SK-MEL-5 (cell line): Measurements from ENCODE around the gene COPRS. TPM values are rescaled to one million over a fixed set of nuclear protein-coding genes. Genes with fewer than 3 reads are reported as not detected.
A peak's percentile ranks its signal among the peaks of the same experiment; 100 is the strongest.

Experiments used
- DNase-seq: peaks from one replicate; pipeline ENCODE4 v3.0.0-alpha.2; 2016; ENCODE audit warnings: low read depth, low spot score
- in situ Hi-C: cut with HindIII; loops from 2 replicates; pipeline ENCODE4 v1.10.0; 2016; ENCODE audit warnings: low sequenced_read_pairs, high pct_unique_total_duplicates, low pct_unique_long_range_greater_than_20kb
- polyA plus RNA-seq, 2 experiments: library from polyadenylated mRNA; depleted of rRNA; stranded (reverse); fragments of >200 nt; gene quantifications; 2 replicates each; pipeline ENCODE4 v1.2.3, GENCODE V29; 2015
- total RNA-seq: library from RNA; depleted of rRNA; stranded (reverse); fragments of >200 nt; shearing (Covaris generic); gene quantifications from 2 replicates; pipeline ENCODE4 v1.2.3, GENCODE V29; 2014; rRNA removed

Gene COPRS, protein sequence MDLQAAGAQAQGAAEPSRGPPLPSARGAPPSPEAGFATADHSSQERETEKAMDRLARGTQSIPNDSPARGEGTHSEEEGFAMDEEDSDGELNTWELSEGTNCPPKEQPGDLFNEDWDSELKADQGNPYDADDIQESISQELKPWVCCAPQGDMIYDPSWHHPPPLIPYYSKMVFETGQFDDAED
- 166 and 171 TPM in 2 replicates for total RNA-seq
- polyA plus RNA-seq (2015; cell fraction: cytosol; rRNA removed) = 98.9 and 118 TPM in 2 replicates
- polyA plus RNA-seq (2015; cell fraction: nucleus; rRNA removed) = 22.6 and 24.7 TPM in 2 replicates

DNA sequence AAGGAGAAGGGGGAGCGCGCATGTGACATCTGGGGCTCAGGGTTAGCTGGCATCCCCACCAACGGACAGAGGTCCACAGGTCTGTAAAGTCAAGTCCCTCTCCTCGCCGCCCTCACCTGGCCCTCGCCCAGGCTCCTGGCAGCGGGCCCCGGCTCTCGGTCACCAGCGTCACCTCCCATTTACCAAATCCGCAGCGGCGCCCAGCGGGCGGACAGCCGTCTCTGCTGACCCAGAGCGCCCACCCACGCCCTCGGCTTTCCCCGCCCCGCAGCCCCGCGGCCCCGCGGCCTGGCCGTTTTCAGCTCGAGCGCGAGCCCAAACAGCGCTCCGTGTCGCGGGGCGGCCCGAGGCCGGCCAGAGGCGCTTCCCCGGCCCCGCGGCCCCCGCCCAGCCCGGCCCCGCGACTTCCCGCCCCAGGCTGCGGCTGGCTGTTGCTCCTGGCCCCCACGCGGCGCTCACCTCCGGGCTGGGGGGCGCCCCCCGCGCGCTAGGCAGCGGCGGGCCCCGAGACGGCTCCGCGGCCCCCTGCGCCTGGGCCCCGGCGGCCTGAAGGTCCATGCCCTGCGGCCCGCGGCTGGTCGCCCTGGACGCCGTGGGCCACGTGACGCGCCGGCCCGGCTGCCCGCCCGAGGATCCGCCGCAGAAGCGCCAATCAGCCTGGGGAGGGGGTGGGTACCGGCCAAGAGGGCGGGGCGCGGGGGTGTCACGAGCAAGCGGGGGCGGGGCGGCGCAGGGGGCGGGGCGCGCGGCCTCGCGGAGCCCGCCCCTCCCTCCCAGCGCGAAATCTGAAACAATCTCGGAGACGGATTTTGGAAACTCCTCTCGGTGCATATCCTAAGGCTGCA is at the start of gene COPRS:
COPRS (minus strand) TSS at position 603 of the 845 bp plus-strand sequence; CDS start at position 558, 45 bp downstream.
- peak; percentile 81 for DNase-seq
- in situ Hi-C loops = no loop called here

DNA sequence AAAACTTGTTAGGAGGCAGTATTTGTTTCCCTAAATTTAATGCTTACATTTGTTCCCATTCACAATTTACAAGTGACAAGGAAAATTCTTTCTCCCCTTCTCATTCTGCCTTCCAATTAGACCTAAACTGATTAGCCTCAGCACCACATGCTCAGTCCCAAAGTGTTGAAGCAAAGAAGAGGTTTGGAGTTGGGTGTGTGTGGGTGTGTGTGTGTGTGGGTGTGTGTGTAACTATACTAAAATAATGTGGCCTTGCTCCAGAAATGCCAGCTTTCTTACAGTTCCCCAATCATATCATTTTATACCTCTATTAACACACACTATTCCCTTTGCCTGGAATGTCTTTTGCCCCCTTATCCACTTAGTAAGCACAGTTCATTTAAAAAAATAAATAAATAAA is 49.3 kb upstream of the COPRS start:
- no peak for DNase-seq
- in situ Hi-C loops = no loop called here

DNA sequence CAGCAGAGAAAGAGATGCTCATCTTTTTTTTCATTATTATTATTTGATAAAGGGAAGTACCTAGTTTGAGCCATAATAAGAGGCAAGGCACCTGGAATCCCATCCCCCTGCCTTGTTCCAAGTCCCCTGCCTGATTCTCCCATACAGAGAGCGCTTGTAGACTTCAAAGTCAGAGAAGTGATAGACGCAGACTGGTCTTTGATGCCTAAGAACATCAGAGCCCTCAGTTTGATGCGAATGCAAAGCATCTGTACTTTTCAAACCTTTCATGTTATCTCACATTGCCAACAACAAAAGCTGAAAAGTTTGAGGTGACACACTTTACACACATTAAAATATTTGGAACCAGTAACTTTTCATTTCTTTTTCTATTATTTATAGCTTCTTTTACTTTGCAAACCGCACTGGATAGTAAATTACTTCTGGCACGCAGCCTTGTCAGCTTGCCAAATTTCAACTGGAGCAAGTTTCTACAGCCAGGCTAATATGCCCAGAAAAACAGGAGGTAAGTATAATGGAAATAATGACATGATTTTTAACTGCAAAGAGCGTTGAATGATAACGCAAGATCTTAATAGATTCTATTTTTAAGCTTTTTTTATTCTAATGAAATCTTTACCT is 48.4 kb upstream of the COPRS start:
- in situ Hi-C loops = no loop called here
- no peak for DNase-seq

DNA sequence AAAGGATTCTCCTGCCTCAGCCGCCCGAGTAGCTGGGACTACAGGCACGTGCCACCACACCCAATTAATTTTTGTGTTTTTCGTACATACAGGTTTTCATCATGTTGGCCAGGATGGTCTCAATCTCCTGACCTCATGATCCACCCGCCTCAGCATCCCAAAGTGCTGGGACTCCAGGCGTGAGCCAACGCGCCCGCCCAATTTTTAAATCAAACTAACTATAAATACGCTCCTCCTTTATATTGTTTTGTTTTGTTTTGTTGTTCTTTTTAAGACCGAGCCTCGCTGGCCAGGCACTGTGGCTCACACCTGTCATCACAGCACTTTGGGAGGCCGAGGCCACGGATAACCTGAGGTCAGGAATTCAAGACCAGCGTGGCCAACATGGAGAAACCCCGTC is 44.4 kb upstream of the COPRS start:
- no peak for DNase-seq
- in situ Hi-C loops = no loop called here

DNA sequence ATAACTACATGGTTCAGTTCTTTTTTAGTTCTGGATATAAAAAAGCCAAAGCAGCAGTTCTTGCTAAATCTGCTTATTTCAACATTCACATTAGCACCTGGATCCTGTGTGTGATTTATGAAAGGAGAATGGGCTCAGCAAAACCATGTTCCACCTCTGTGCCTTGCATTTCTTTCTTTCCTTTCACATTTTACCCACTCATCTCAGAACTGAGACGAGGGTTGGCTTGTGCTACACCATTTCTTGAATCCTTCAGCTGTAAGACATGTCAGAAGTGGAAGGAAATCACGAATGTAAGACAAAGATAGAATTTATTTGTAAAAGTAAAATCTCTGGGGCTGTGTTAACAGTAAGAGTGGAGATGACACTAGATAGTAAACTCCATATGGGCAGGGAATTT is 43.6 kb upstream of the COPRS start:
- in situ Hi-C loops = no loop called here
- DNase-seq = no peak

DNA sequence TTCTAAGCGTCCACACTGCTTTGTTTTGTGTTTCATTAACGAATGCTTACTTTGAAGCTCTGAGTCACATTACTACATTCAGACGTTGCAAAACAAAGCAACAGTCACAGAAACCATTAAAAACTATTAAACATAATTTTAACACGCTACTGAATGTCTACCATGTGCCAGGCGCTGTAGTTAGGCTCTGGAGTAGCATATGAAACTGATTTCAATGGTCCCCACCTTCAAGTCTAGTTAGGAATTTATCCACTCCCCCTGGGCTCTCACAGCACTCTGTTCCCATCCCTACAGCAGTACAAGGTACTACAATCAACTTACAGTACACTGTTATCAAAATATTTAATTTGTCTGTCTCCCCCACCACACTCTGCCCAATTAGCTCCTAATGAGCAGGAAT is 41.8 kb upstream of the COPRS start:
- in situ Hi-C loops = no loop called here
- DNase-seq = peak; percentile 20

DNA sequence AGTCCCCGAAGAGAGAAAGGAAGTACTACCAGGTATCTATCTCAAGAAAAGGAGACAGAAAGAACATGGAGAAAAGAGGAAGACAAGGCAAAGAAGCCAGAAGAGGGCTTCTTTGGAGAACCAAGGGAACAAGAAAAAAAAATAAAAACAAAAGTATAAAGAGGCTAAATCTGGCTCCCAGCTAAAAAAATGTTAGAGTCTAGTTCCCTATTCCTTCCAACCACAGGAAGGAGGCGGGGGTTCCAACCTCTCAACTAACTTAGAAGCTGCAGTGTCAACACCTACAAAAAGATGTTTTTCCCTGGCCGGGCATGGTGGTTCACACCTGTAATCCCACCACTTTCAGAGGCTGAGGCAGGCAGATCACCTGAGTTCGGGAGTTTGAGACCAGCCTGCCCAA is 29.1 kb upstream of the COPRS start:
- no peak for DNase-seq
- in situ Hi-C loops = no loop called here

DNA sequence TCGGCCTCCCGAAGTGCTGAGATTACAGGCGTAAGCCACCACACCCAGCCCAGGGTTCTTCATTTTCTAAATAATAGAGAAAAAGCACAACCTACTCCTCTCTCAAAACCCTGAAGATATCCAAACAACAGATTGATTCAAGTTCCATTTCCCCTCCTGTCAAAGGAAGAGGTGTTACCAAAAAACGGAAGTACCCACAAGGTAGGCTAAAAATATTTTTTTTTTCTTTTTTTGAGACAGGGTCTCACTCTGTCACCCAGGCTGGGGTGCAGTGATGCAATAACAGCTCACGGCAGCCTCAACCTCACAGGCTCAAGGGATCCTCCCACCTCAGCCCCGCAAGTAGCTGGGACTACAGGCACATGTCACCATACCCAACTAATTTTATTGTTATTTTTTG is 23.5 kb upstream of the COPRS start:
- in situ Hi-C loops = no loop called here
- no peak for DNase-seq

DNA sequence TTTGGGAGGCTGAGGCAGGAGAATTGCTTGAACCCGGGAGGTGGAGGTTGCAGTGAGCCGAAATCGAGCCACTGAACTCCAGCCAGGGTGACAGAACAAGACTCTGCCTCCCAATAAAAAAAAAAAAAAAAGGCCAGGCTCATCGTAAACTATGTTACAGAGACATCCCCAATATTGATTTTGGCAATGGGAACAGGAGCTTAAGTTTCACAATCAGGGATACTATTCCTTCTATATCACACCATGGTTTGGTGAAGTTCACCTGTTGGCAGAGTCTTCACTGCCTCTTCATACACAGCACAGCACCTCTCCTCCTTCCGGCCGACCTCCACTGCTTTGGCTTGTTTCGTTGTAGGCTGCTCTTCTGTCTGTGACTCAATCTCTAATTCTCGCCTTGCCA is 21.3 kb upstream of the COPRS start:
- no peak for DNase-seq
- in situ Hi-C loops = no loop called here

DNA sequence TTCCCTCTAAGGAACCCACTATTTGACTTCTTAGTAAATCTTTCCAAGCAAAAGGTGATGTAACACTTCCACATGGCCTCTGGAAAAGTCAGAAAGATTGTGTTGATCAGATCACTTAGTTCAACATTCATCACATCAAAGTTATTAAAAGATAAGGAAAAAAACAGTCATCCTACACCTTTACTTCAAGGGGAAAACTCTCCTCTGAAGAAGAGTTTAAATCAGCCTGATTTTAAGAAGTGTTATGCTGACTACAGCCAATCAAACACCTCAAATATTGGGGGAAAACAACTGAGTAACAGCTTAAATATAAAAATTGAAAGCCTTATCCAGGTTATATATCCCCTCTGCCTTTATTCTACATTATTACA is 19.6 kb upstream of the COPRS start:
- in situ Hi-C loops = no loop called here
- DNase-seq = no peak

DNA sequence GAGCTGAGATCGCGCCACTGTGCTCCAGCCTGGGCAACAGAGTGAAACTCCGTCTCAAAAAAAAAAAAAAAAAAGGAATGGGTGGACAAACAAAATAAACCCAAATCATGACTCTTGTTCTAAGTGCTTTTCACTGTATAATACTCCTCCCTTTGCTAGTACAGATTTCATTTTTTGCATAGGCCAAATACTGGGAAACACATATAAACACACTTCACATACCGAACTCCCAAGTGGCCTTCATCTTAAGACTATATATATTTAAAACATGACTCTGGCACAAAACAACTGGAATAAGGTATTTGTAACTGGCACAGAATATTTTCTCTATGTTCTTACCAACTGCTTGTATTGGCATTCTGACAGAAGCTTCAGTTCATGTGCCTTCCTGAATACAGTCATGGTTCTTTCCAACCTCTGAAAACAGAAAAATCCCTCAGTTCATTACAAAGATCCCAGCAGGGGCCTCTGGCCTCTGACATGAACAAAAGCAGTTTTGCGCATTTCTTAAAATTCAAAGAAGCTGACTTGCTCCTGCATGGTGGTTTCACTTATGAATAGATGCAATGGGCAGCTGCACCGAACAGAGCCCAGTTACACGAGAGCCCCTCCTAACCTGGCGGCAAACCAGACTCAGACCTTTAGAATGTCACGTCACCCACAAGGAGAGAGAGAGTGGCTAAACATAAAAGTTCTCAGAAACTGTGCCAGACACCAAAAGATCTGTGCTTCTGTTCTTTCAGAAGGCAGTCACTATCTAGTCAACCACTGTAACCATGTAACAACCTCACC is 19.1 kb upstream of the COPRS start:
- in situ Hi-C loops = no loop called here
- DNase-seq = peak; percentile 21

DNA sequence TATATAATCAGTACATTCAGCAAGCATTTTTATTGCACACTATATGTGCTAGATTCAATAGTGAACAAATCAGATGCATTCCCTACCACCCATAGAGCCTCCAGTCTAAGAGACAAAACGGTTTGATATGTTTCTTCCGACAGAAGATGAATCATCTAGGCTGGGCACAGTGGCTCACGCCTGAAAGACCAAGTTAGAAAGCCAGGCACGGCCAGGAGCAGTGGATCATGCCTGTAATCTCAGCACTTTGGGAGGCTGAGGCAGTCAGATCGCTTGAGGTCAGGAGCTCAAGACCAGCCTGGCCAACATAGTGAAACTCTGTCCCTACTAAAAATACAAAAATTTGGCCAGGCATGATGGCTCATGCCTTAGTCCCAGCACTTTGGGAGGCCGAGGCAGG is 18.3 kb upstream of the COPRS start:
- in situ Hi-C loops = no loop called here
- no peak for DNase-seq

DNA sequence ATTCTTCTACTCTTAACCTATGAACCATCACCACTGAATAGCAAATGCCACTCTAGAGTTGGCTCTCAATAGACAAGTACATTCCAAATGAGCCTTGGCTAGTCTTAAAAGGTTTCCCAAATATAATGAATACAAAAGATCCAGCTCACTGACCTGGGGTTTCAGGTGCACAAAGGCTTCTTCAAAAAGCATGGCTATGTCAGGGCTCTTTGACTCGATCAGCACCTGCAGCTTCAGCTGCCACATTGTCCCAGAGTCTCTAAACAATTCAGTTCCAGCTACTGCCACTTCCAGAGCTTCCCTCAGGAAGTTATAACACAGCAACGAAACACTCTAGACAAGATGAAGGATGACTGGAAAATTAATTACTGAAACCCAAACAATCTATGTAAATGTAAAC is 16.0 kb upstream of the COPRS start:
- no peak for DNase-seq
- in situ Hi-C loops = no loop called here

DNA sequence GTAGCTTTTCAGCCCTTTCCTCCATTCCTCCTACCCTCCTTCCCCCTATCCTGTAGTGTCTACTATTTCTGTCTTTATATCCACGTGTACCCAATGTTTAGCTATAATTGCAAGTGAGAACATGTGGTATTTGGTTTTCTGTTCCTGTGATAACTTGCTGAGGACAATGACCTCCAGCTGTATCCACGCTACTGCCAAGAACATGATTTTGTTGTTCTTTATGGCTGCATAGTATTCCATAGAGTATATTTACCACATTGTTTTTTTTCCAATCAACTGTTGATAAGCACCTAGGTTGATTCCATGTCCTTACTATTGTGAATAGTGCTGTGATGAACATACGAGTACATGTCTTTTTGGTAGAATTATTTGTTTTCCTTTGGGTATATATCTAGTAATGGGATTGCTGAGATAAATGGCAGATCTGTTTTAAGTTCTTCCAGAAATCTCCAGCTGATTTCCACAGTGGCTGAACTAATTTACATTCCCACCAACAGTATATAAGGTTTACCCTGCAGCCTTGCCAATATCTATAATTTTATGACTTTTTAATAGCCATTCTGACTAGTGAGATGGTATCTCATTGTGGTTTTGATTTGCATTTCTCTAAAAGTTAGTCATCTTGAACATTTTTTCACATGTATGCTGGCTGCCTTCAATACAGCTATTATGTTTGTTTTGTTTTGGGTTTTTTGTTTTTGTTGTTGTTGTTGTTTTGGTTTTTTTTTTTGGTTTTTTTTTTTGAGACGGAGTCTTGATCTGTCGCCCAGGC is 10.9 kb upstream of the COPRS start:
- in situ Hi-C loops = no loop called here
- DNase-seq = no peak

DNA sequence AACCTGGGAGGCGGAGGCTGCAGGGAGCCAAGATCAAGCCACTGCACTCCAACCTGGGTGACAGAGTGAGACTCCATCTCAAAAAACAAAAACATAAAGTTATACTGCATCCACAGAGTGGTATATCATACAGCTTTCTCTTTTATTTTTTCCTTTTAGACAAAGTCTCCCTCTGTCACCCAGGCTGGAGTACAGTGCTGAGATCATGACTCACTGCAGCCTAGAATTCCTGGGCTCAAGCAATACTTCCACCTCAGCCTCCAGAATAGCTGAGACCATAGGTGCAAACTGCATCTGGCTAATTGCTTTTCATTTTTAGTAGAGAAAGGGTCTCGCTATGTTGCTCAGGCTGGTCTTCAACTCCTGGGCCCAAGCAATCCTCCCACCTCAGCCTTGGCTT is 10.0 kb upstream of the COPRS start:
- in situ Hi-C loops = no loop called here
- DNase-seq = no peak

DNA sequence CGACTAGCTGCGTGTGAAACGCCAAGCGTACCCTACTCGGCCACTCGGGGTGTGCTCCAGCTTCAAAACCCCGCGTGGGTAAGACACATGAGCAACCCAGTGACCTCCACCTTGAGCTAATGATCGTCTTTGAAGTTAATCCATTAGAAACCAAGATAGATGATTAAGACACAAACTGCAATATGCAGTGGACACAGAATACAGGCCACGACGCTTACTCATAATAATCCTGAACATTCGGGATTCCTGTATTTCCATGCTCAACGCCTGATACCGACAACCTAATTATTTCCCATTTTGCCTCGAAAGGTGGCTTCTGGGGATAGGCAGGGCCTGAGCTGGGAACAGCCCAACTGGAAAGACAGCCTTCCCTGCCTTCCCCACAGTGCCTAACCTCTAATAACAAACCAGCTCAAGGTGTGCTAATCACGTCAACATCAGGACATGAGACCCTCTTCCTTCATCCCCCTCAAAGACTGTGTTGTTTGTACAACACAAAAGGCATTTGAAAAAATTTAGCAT is 504 bp upstream of the COPRS start:
- in situ Hi-C loops = no loop called here
- no peak for DNase-seq
